ENCODE results near the gene KIAA0930. TPM values are rescaled to one million over a fixed set of nuclear protein-coding genes. Genes with fewer than 3 reads are reported as not detected.
A peak's percentile ranks its signal among the peaks of the same experiment; 100 is the strongest.

The KIAA0930 gene
- total RNA-seq, 3 donors from 2014 or later (not counting 1 experiment from before 2014, with no cell fraction given): 32.6 to 39.1 (median 38.4) TPM

GRCh38 chr22:45238076-45238956, 2.4 kb downstream of the KIAA0930 start:
- ATAC-seq: no peak
- no peaks in the 10 kb centered on the region for H3K9me3 Mint-ChIP-seq
- 93% methylated on average over 18 of the region's 18 CpGs for WGBS (ENCODE audit: insufficient coverage)
- H3K27ac ChIP-seq (ENCODE audit: low read length): peak overlapping the region; percentile 45
- H3K4me1 ChIP-seq (ENCODE audit: control insufficient read depth, insufficient read depth, low read length): peaks cover 68% of the 10 kb centered on the region
- H3K27me3 Mint-ChIP-seq (ENCODE audit: low read depth in 2 of 2): no peaks in the 10 kb centered on the region
- no peaks in the 10 kb centered on the region for H3K36me3 ChIP-seq (ENCODE audit: control insufficient read depth, insufficient read depth, low read length)
- TF ChIP-seq CTCF (IDR thresholded peaks at IDR 0.05): no peak
- H3K36me3 Mint-ChIP-seq: no peaks in the 10 kb centered on the region
- peak overlapping the region; percentile 55 for H3K4me3 Mint-ChIP-seq
- no peak overlapping the region for H3K4me3 ChIP-seq (ENCODE audit: low read length)
- no peaks in the 10 kb centered on the region for H3K27me3 ChIP-seq (ENCODE audit: control insufficient read depth, insufficient read depth, low read length)
- no peak for DNase-seq
- no peaks in the 10 kb centered on the region for H3K9me3 ChIP-seq (ENCODE audit: control insufficient read depth, insufficient read depth, low read length)
- H3K4me1 Mint-ChIP-seq: peaks cover 49 to 68% of the 10 kb centered on the region in 2 donors
- peak overlapping the region; percentile 64 to 65 for H3K27ac Mint-ChIP-seq
- intact Hi-C loops (cut with micrococcal nuclease): loop anchor here (10.0 kb wide), 1 partner anchor 74 kb away; the partner anchor contains the start of gene NUP50

GRCh38 chr22:45237065-45237990, 3.4 kb downstream of the KIAA0930 start:
- H3K36me3 Mint-ChIP-seq: no peaks in the 10 kb centered on the region
- Histone ChIP-seq H3K4me3 (ENCODE audit: low read length) (no peak overlapping the region), H3K9me3 (ENCODE audit: control insufficient read depth, insufficient read depth, low read length) (no peaks in the 10 kb centered on the region), H3K4me1 (ENCODE audit: control insufficient read depth, insufficient read depth, low read length) (peaks cover 73% of the 10 kb centered on the region), H3K27ac (ENCODE audit: low read length) (peak overlapping the region; percentile 39), H3K27me3 (ENCODE audit: control insufficient read depth, insufficient read depth, low read length) (no peaks in the 10 kb centered on the region), H3K36me3 (ENCODE audit: control insufficient read depth, insufficient read depth, low read length) (no peaks in the 10 kb centered on the region)
- peak overlapping the region; percentile 64 to 65 for H3K27ac Mint-ChIP-seq
- no peak overlapping the region for H3K4me3 Mint-ChIP-seq
- intact Hi-C loops (cut with micrococcal nuclease): loop anchor here (10.0 kb wide), 1 partner anchor 73 kb away; the partner anchor contains the start of gene NUP50
- no peak for TF ChIP-seq CTCF (IDR thresholded peaks at IDR 0.05)
- H3K4me1 Mint-ChIP-seq: peaks cover 49 to 75% of the 10 kb centered on the region in 2 donors
- H3K9me3 Mint-ChIP-seq: no peaks in the 10 kb centered on the region
- ATAC-seq (peak in 2 of 3 donors; percentile 25 to 26), DNase-seq (no peak)
- no peaks in the 10 kb centered on the region for H3K27me3 Mint-ChIP-seq (ENCODE audit: low read depth in 2 of 2)
- WGBS (ENCODE audit: insufficient coverage): 82% methylated on average over 15 of the region's 15 CpGs

- Histone ChIP-seq H3K27ac (ENCODE audit: low read length) (peak overlapping the region; percentile 65), H3K4me3 (ENCODE audit: low read length) (peak overlapping the region; percentile 21), H3K9me3 (ENCODE audit: control insufficient read depth, insufficient read depth, low read length) (no peaks in the 10 kb centered on the region), H3K27me3 (ENCODE audit: control insufficient read depth, insufficient read depth, low read length) (no peaks in the 10 kb centered on the region), H3K36me3 (ENCODE audit: control insufficient read depth, insufficient read depth, low read length) (no peaks in the 10 kb centered on the region), H3K4me1 (ENCODE audit: control insufficient read depth, insufficient read depth, low read length) (peaks cover 68% of the 10 kb centered on the region)
- H3K9me3 Mint-ChIP-seq: no peaks in the 10 kb centered on the region
- H3K27me3 Mint-ChIP-seq (ENCODE audit: low read depth in 2 of 2): no peaks in the 10 kb centered on the region
- DNase-seq (no peak), ATAC-seq (no peak)
- TF ChIP-seq CTCF (IDR thresholded peaks at IDR 0.05): no peak
- peak overlapping the region; percentile 63 for H3K4me3 Mint-ChIP-seq
- intact Hi-C loops (cut with micrococcal nuclease): loop anchor here (10.0 kb wide), 1 partner anchor 71 kb away; the partner anchor contains the start of gene NUP50
- peaks cover 38 to 64% of the 10 kb centered on the region in 2 donors for H3K4me1 Mint-ChIP-seq
- H3K27ac Mint-ChIP-seq: peak overlapping the region in 1 of 2 donors; percentile 81
- 58% methylated on average over 18 of the region's 20 CpGs for whole genome bisulfite sequencing (ENCODE audit: insufficient coverage)
- no peaks in the 10 kb centered on the region for H3K36me3 Mint-ChIP-seq
These were observed 4.8 kb downstream of the KIAA0930 start for GRCh38 chr22:45235851-45236342.

Measured in natural killer cell (primary cell).